GM18499 (cell line): ENCODE results near the gene PPCDC.

Experiments used
- ATAC-seq: cut with Tn5 transposase; IDR thresholded peaks from one replicate; pipeline ENCODE4 v1.9.1; 2021; ENCODE audit warnings: moderate number of reproducible peaks; ENCODE audit not compliant: insufficient read depth, unreplicated experiment

Gene PPCDC

DNA sequence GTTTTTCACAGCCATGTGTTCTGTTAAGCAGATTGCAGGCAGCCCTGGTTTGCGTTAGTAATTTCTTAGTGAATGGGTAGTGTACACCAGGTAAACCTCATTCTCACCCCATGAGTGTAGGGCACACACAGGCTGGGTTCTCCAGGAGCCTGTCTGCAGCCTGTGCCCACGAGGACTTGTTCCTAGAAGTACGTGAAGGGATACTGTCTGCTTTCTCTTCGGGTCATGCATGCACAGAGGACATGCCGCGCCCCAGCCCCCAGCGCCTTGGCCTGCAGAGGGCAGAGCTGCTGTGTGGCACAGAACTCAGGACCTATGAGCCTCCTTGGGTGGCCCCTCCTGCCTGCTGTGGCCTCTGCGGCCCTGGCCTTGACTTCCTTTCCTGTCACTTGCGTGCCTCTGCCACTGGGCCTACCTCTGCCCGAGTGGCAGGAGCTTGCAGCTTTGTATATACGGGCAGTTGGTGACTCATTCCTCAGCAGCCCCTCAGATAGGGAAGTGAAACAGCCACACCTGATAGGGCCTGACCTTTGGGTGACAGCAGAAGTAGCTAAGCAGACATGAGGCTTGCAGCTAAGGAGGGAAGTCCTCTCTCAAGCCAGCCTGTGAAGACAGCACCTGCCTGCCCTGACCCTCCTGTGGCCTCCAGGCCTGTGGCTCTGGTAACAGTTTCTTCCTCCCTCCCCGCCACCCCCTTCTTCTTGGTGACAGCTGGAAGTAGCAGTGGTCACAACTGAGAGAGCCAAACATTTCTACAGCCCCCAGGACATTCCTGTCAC lies 19.5 kb downstream of the PPCDC start:
- ATAC-seq: peak; percentile 57

GRCh38 chr15:75043509-75044257 lies 20.3 kb downstream of the PPCDC start:
- peak; percentile 20 for ATAC-seq

GRCh38 chr15:75044258-75044878 lies 21.0 kb downstream of the PPCDC start:
- no peak for ATAC-seq

DNA sequence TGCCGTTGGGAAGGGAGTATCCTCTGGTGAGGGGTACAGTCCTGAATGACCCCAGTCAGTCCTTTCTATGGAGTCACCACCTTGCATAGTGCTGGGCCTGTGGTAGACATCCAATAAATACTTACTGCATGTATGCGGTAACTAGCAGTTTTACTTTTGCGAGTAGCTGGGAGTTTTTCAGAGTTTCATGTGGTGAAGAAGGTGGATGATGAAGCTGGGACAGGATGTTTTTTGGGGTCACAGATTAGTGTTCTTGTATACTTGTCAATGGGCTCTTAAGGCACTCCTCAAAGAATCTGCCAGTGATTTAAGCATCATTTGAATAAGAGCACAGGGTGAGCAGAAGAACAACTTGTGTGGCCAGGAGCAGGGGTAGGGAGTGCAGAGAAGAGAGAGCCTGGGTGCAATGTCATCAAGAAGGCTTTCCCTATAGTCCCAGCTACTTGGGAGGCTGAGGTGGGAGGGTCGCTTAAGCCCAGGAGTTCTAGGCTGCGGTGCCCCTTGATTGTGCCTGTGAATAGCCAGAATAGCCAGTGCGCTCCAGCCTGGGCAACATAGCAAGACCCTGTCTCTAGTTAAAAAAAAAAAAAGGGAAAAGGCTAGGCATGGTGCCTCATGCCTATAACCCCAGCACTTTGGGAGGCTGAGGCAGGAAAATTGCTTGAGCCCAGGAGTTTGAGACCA lies 22.1 kb downstream of the PPCDC start:
- no peak for ATAC-seq

DNA sequence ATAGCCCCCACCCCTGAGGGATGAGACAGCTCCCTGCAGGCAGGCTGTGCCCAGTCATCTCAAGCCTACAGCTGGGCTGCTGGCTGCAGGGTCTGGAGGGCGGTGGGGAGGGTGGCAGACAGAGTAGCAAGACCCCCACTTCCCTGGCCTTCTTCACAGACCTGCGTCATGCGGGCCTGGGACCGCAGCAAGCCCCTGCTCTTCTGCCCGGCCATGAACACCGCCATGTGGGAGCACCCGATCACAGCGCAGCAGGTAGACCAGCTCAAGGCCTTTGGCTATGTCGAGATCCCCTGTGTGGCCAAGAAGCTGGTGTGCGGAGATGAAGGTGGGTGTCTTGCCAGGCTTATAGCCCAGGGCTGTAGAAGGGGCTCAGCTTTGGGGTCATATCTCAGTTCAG lies 25.0 kb downstream of the PPCDC start:
- no peak for ATAC-seq

DNA sequence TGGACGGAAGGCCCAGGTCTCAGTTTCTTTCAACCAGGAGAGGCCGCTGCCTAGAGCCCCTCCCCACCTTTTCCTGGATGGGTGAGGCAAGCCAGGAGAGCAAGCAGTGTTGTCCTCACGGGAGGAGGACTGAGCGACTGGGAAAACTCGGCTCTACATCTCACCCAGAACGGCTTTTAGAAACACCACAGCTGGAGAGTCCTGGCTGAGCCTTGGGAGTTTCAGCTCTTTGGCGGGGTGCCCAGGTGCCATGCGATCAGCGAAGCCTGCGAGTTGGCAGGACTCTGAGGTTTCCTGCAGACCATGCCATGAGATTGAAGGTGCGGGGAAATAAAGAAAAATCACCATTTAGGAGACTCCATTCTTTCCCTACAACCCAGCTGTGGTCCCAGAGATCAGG lies 26.0 kb downstream of the PPCDC start:
- no peak for ATAC-seq

GRCh38 chr15:75050283-75050682 lies 26.9 kb downstream of the PPCDC start:
- ATAC-seq: no peak

GRCh38 chr15:75051191-75051608 lies 27.8 kb downstream of the PPCDC start:
- no peak for ATAC-seq

DNA sequence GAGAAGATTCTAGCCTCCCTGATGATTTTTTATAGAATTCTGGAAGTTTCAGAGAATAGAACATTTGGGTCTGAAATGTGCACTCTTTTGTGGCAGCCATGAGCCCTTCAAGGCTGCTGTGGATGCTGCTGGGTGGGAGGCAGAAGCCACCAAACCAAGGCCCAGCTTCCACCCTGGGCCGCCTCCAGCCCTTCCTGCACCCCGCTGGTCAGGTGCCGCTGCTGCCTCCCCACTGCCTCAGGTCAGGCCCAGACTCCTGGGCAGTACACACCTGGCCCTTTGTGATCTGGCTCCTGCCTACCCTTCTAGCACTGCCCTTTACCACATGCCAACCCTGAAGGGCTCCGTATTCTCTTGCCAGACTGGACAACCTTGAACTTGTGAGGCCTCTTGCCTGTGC lies 28.3 kb downstream of the PPCDC start:
- ATAC-seq: no peak

DNA sequence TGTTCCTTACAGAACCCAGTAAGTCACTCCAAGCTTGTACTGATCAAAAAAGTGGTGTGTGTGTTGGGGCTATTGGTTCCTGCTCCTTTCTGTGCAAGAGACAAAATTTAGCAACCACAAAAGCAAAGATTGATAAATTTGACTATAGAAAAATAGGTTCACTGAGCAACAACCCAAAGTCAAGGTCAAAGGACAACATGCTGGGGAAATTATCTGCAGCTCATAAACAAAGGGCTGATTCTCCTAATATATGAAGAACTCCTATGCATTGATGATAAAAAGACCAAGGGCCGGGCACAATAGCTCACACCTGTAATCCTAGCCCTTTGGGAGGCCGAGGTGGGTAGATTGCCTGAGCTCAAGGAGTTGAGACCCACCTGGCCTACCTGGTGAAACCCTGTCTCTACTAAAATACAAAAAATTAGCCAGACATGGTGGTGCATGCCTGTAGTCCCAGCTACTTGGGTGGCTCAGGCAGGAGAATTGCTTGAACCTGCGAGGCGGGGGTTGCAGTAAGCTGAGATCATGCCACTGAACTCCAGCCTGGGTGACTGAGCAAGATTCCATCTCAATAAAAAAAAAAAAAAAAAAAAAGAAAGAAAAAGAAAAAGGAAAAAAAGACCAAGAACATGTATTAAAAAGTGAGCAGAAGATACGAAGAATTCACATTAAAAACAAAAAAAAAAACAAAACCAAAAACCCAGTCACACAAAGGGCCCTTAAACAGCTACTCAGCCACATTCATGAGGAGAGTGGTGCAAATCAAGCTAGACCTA lies 29.8 kb downstream of the PPCDC start:
- ATAC-seq: no peak

- no peak for ATAC-seq
Measured at GRCh38 chr15:75053748-75054125, 30.3 kb downstream of the PPCDC start.

- no peak for ATAC-seq
Measured at GRCh38 chr15:75054172-75054897, 30.9 kb downstream of the PPCDC start.

DNA sequence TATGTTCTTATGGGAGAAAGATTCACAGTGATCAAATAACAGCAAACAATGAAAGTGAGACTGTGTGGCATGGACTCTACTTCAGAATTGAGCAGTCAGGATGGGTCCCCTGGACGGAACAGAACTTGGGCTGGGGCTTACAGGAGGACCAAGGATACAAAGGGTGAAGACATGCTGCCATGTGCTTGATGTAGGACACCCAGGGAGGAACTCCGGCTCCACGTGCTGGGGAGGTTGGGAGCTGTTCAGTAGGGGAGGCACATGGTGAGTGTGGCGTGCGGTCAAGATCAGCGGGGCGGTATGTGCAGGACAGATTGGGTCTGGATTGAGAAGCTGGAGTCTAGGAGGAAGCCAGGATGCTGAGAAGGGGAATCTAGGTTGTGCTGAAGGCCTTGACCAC lies 32.6 kb downstream of the PPCDC start:
- no peak for ATAC-seq

DNA sequence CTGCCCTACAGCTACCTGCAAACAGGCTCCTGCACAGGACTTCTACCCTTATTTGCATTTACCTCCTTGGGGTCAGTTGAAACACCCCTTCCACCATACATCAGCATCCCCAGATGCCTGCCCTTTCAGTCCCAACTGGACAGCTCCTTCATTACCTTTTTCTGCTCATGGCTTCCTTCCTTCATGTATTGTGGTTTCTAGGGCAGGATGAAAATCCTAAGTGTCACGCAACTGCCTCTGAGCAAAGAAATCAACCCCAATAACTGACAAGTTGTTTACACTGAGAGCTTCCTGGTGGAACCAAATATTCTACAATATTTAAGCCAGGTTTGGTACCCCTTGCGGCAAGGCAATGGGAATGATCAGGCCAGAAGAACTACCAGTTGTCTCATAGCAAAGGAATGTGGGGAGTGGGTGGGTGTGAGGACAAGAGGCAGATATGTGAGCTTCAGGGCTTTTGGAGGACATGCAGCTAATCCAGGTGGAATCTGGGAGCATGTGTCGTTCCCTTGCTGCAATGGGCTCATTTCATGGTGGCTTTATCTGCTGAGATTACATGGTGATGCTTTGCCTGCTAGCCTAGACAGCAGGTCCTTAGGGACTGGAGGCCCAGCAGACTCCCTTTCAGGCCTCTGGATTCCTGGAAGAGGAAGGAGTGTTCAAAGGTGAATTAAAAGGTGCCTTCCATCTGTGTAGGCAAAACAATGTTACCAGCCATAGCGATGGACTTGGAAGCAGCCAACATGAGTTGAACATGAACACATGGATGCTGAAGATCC lies 34.9 kb downstream of the PPCDC start:
- ATAC-seq: no peak

DNA sequence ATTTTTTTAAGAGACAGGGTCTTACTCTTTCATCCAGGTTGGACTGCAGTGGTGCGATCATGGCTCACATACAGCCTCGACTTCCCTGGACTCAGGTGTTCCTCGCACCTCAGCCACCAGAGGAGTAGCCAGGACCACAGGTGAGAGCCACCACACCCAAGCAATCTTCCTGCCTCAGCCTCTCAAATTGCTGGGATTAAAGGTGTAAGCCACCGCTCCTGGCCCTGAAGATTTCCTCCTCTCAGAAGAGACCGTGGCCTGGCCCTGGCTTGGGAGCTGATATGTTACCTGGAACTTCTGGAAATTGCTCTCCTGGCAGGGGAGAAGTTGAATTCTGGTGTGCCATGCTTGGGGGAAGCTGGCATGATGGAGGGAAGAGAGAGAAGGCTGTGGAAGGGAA lies 36.2 kb downstream of the PPCDC start:
- ATAC-seq: no peak

GRCh38 chr15:75061272-75061671 lies 37.9 kb downstream of the PPCDC start:
- ATAC-seq: peak; percentile 57

GRCh38 chr15:75062706-75063105 lies 39.3 kb downstream of the PPCDC start:
- ATAC-seq: no peak

GRCh38 chr15:75063338-75063737 lies 39.9 kb downstream of the PPCDC start:
- ATAC-seq: no peak

GRCh38 chr15:75063889-75064288 lies 40.5 kb downstream of the PPCDC start:
- ATAC-seq: no peak
